Activated naive CD4-positive, alpha-beta T cell treated with anti-CD3 and anti-CD28 coated beads, Interleukin-2, amount 10 ng/mL, durations not matched to agents 5 hours and 36 hours (primary cell): Measurements from ENCODE around the gene NDEL1. TPM values are rescaled to one million over a fixed set of nuclear protein-coding genes. Genes with fewer than 3 reads are reported as not detected.

Experiments
- total RNA-seq, 2 experiments: library from RNA; stranded (reverse); gene quantifications; one replicate each; pipeline ENCODE4 v1.2.3, GENCODE V29; 2021

NDEL1 gene
- 10 to 100 TPM; 62.9 to 63.5 TPM for total RNA-seq

GRCh38 chr17:8435245-8436168 is at the start of gene NDEL1:
Gene NDEL1 (plus strand): TSS chr17:8435884. CDS start chr17:8444272, 8,388 bp downstream.

DNA sequence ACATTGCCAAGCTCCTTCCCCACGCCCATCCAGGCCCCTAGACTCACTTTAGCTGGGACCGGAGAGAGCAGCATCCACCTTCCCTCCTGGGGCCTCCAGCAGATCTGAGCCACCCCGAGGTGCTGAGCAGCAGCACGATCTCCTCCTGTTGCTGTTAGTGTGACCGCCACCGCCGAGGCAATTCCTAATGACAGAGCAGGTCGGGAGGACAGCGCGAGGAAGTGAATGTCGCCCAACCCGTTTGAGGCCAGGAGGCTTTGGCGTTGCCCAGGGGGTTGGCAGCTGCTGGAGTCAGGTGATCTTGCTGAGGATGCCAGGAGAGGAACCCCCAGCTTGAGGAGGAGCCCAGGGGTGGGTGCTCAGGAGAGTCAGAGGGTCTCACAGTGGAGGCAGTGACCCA is 38.0 kb upstream of the NDEL1 start, which contains the start of gene RNF222:
Gene RNF222, minus strand, starts transcription at position 192 of the 400 bp plus-strand sequence. CDS start 4,366 bp downstream, outside the sequence.

Other genes with a start within 250 kb of the NDEL1 start
- gene BORCS6, start 245.7 kb upstream of the NDEL1 start, total RNA-seq, result 10 to 100 TPM; 15.0 to 15.5 TPM
- gene AURKB, start 225.3 kb upstream of the NDEL1 start, total RNA-seq, result 100 to 1,000 TPM; 126 to 127 TPM
- gene CTC1, start 187.8 kb upstream of the NDEL1 start, total RNA-seq, result 100 to 1,000 TPM; 172 to 175 TPM
- 10 to 100 TPM; 50.8 to 59.6 TPM for gene PFAS, start 186.6 kb upstream of the NDEL1 start, total RNA-seq
- gene RANGRF, start 147.2 kb upstream of the NDEL1 start, total RNA-seq, result 10 to 100 TPM; 41.5 to 41.6 TPM
- 10 to 100 TPM; 11.3 to 11.6 TPM for gene SLC25A35, start 140.5 kb upstream of the NDEL1 start, total RNA-seq
- gene ARHGEF15, start 125.6 kb upstream of the NDEL1 start, total RNA-seq, result not detected
- gene ODF4, start 96.0 kb upstream of the NDEL1 start, total RNA-seq, result not detected
- 1,000 to 10,000 TPM; 2,778 to 2,823 TPM for gene RPL26, start 52.7 kb upstream of the NDEL1 start, total RNA-seq
- gene RNF222, start 38.1 kb upstream of the NDEL1 start, total RNA-seq, result under 1 TPM in 1 of 2 experiments, not detected in 1; 0.10 TPM
- 10 to 100 TPM; 11.2 to 12.3 TPM for gene MYH10, start 194.8 kb downstream of the NDEL1 start, total RNA-seq